HG03097 (cell line): ENCODE data around the gene HIVEP2.

ENCODE experiments used
- ATAC-seq: cut with Tn5 transposase; IDR thresholded peaks from one replicate; pipeline ENCODE4 v1.9.1; 2021; ENCODE audit not compliant: unreplicated experiment, low FRiP score

The HIVEP2 gene

DNA sequence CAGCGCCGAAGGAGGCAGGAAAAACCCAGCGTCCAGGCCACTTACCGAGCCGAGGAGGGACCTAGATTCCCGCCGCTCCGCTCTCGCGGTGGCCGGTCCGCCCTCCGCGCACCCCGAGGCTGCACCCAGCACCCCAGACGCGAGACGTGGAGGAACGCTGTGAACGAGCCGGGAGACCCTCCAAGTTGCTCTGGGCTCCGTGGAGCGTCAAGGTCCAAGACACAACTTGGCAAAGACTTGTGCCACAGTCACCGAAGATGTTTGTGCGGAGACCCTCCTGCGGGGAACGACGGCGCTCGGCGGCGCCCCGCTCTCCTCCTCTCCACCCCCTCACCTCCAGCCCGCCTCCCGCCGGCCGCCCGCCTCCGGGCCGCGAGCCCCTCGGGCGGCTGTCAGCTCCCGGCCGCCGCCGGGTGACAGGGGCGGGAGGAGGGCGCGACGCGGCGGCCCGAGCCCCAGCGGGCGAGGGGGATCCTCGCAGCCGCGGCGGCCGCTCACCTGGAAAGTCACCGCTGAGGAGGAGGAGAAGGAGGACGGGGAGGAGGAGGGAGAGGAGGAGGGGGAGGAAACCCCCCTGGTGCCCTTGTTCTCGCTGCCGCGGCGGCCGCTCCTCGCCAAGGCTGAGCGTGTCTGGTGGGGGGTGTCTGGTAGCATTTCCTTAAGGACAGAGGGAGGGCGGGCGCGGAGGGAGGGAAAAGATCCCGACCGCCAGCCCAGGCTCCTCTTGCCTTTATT is 637 bp upstream of the HIVEP2 start:
- ATAC-seq = peak; percentile 1

GRCh38 chr6:142944124-142945048 is 590 bp downstream of the HIVEP2 start:
- peak; percentile 2 for ATAC-seq

DNA sequence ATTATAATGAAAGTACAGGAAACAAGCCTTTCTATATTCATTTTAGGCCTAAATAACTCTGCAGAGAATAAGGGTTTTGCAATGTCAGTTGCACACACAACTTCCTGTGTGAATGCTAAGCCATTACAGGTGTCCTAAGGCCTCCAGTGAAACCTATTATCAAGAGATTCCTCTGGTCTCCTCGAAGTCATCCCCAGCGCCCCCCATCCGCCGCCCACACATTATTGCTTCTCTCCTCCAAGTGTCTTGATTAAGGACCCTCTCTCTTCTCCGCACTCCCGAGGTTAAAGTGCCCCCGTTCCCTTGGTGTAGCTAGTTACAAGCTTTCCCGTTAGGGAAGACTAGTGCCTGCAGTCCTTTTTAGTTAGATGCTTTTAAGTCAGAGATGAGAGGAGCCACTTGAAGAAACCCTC is 1.3 kb downstream of the HIVEP2 start:
- ATAC-seq = no peak

- ATAC-seq = no peak
Measured at GRCh38 chr6:142942805-142943227, 2.2 kb downstream of the HIVEP2 start.

- no peak for ATAC-seq
Measured at GRCh38 chr6:142942238-142942637, 2.7 kb downstream of the HIVEP2 start.

DNA sequence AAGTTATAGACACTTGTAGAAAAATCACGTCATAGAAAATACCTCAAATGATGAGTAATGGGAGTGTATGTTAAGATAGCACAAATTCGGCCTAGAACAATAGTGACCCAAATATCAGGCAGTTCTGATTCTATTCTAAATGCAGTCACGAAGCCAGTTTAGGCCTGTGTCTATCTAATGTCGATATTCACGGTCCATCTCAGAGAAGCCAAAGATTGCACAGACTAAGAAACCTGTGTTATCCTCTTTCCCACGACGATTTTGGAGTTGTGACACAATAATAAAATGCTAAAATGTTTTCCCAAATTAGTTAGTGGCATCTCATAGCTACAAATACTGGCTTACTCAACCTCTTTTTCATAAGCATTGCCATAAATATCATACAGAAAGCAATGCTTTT is 4.0 kb downstream of the HIVEP2 start:
- ATAC-seq = no peak

DNA sequence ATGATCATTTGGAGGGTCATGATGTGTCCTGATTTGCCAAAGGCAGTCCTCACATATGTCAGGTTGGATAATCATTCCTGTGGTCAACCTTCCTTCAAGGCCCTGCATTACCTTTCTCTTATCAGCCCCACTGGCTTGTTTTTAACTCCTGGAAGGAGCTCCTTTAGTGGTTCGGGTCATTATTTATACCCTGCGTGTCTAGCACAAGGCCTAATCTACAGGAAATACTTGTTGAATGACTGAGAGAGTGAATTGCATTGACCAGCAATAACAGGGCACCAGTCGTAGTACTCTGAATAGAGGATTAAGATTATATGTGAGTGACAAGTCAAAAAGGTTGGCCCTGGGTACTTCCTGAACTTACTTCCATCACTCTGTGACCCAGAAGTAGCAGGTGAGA is 4.5 kb downstream of the HIVEP2 start:
- no peak for ATAC-seq

DNA sequence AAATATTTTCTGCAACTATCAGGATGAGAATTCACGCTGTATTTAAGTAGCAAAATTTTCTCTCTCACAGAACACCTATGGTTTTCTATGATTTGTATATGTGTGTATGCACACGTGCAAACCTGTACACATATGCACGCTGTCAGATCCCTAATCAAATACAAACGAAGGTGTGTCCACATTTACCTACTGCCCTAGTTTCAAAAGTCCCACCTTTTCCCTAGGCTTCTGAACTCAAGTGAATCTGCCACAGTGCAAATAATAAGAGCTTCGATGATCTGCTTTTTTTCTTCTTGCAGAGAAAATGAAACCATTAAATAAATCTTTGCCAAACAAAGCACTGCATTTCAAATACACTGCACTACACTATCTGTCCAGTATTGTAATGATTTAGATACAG is 6.5 kb downstream of the HIVEP2 start:
- ATAC-seq = no peak

GRCh38 chr6:142937986-142938385 is 7.0 kb downstream of the HIVEP2 start:
- no peak for ATAC-seq

DNA sequence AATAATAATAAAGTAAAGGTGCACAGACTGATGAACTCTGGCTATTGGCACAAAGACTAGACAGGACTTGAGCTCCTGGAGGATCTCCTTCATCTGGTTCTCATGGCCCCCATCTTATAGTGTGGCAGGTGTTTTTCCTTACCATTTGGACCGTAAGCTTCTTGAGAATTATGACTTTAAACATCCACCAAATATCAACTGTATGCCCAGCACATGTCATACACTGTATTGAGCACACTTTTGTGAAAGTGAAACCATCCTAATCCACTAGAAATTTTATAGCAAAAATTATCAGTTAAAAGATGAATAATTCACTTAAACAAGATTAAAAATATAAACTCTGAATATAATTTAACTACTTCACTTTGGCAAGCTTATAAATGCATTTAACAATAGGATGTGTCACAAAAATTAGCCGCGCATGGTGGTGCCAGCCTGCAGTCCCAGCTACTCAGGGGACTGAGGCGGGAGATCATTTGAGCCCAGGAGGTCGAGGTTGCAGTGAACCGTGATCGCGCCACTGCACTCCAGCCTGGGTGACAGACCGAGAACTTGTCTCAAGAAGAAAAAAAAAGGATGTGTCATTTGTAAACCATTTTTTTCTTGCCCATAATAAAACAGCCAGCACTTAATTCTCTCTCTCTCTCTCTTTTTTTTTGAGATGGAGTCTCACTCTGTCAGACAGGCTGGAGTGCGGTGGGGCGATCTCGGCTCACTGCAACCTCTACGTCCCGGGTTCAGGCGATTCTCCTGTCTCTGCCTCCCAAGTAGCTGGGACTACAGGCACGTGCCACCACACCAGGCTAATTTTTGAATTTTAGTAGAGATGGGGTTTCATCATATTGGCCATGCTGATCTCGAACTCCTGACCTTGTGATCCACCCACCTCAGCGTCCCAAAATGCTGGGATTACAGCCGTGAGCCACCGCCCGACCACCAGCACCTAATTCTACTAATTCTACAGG is 9.1 kb downstream of the HIVEP2 start:
- peak; percentile 55 for ATAC-seq

DNA sequence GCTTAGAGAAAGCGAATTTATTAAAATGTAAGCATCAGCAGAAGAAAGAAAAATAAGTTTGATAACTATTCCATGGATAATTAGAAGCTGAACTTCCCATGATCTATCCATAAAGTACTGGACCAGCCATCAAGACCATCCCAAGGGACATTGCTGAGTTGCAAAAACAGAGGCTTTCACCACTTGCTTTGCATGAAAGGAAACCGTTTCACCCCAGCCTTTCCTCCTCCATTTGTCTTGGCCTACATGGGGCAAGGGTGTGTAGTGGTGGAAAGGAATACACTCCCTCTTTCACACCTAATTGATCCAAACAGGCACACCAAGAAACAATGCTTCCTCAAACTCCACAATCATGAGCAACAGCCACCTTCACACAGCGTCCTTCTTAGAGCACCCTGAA is 10.4 kb downstream of the HIVEP2 start:
- ATAC-seq = no peak

DNA sequence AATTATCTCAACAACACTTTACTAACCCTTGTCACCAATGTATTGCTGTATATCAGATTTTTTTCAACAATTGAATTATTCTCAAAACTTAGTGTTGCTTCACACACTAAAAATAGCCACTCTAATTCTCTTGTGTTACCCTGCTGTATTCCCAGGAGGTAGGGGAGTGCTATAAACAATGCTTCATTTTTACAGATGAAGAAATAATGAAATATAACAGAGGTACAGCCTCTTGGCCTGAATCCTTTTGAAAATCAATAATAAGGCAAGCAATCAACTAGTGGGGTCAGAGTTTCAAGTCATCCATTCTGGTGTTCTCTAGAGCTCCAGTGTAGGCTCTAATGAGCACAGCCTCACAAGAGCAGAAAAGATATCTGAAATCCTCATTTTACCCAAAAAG is 10.9 kb downstream of the HIVEP2 start:
- ATAC-seq = no peak

GRCh38 chr6:142933701-142934100 is 11.3 kb downstream of the HIVEP2 start:
- no peak for ATAC-seq

DNA sequence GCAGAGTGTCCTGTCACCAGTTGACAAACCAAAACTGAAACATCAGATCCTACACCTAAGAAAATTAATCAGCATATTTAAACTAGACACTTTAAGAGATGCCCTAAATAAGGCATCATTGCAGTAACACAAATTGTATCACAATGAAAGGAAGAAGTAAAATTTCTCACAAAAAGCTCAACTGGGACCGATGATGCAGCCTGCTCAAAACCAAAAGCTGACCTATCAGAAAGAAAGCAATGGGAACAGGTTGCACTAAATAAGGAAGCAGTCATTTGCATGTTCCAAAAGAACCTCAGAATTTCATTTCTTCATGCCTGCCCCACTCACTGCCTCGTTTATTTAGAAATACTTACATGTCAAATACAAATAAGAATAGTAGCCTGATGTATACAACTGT is 12.1 kb downstream of the HIVEP2 start:
- no peak for ATAC-seq

- ATAC-seq = no peak
Measured at GRCh38 chr6:142929751-142930358, 15.1 kb downstream of the HIVEP2 start.

DNA sequence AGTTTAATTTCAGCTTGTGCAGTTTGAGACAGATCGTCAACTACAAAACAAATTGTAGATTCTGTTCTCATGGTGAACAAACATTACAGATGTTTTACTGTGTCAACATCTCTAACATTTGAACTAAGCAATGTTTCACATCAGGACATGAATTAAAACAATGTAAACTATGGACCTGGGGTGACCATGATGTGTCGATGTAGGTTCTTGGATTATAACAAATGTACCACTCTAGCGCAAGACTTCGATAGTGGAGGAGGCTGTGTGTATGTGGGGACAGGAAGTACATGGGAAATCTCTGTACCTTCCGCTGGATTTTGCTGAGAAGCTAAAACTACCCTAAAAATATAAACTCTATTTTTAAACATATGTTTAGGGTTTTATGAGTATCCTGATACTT is 17.1 kb downstream of the HIVEP2 start:
- ATAC-seq = no peak

DNA sequence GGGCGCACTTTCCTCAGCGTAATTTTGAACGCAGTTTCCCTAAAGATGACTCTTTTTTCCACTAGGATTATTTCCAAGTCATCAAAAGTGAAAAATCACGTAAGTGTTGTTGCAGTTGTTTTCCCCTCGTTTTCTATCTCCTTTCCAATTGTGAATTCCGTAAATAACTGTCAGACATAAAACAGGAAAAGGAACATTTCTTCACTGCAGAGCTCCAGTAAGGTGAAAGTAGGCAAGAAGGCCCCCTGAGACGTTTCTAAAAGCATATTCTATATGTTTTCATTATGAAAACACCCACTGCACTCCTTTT is 17.8 kb downstream of the HIVEP2 start:
- ATAC-seq = no peak

DNA sequence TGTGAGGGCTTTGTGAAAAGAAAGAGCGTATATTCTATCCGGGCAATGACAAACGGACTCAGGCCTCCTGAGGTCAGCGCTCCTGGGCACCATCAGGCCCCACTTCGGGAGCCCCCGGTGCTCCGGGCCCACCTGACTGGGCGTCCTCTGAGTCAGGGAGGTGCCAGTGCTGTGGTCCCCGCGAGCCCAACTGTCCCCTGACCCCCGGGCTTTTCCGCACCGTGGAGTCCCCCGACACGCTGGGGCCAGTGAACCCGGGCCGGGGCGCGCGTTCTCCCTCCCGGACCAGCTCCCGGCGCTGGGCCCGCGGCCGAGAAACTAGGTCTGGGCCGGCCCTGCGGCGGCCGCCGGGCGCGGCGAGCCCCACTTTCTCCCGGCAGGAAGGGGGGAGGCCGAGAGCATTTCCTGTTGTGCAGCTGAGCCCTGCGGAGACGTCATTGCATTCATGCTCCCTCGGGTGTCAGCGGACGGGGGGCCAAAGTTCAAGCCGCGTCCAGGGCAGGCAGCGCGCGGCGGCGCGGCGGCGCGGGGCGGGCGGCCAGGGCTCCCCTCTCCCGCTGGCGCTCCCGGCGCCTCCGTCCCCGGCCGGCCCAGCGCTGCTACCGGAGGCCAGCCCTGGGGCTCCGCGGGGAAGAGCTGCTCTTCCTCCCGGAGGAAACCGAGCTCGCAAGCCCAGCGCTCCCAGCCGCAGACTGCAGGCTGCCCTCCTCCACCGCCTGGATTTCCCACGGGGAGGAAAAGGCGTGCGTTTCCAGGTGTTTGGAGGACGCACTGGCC is 18.3 kb downstream of the HIVEP2 start:
- ATAC-seq = peak; percentile 89

DNA sequence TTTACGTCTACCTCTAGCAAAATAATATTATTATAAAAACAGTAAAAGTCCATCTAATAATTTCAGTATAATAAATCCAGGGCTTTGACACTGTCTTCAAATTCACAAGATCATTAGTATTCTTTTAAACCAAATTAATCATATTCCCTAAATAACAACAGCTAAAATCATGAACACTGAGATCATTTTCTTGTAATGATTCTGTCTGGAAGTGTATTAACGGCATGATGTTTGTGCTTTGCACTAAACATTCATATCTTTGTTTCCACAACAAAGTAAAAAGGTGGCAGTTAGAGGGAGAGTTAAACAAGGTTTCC is 18.8 kb downstream of the HIVEP2 start:
- ATAC-seq = no peak

DNA sequence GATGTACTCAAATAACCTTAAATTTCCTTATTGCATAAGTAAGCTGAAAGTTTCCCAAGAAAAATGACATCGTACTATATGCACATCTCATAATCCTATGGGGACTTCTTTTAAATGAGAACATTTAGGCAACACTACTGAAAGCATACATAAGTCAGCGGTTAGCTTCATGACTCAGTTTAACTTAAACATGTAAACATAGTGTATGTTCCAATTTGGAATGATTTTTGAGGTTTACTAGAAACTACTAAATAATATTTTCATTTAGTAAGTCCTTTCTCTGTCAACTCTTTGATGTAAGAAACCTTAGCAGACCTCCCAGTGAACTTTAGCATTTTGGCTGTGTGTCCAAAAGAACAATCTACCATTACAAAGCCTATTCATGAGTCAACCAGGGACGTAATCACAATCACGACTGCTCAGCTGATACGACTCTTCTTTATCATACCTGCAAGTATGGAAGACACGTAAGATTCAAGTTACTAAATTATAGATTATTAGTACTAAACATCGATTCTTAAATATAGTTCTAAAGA is 19.3 kb downstream of the HIVEP2 start:
- ATAC-seq = no peak
